HG03439 (cell line): ENCODE data around the gene FAM199X.

Source experiments
- ATAC-seq: cut with Tn5 transposase; IDR thresholded peaks from one replicate; pipeline ENCODE4 v1.9.1; 2021; ENCODE audit warnings: mild to moderate bottlenecking, moderate library complexity; ENCODE audit not compliant: unreplicated experiment

The FAM199X gene

DNA sequence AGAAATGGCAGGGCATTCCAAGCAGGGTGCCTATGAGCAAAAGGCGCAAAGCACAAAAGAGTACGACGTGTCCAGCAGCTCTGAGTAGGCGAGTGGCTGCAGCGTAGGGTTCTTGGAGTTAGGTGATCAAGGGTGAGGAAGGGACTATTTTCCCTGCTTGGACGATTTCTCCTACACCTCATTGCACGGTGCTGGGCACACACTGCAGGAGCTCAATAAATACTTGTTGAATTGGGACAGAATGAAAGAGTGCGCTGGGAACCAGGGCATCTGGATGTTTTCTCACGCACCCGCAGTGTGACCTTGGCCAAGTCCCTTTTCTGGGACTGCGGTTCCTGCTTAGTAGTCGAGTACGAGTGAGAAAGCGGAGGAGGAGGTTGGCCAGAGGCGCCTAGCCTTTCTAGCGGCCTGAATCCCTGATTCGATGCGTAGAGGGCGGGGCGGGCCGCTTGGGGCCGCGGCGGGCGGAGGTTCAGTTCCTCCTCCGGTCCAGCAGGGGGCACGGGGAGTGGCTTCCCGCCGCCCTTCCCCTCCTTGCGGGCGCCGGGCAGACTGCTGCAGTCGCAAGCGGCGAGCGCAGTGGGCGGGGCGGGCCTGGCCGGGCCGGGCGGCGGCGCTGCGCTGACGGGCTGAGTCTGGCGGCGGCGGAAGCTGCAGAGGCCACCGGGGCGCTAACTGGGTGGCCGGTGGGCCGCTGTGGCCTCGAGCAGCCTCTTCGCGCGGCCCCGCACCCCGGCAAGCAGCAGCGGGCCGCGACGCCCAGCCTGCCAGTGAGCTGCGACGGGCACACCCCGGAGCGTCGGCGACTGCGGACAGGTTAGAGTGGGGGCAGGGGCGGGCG, at the start of gene FAM199X:
Gene FAM199X, plus strand, starts transcription at position 560 of the 841 bp plus-strand sequence. CDS start 333 bp downstream, outside the sequence.
- peak; percentile 96 for ATAC-seq

DNA sequence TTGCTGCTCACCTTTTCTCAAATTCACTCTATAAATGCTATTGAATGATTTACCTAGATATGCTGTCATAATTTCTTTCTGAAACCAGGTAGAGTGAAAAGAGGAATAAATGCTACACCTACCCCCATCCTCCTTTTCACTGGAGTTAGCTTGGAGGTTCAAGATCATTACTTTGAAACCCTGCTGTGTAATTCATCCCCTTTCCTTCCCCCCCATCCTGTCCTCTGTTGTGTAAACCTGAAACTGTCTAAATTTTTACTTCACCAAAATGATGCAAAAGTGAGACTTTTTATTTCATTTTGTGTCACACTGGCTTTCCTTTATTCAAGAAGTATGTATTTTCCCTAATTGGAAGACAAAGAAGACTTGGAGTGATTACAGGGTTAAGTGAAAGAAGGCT, 48.5 kb upstream of the FAM199X start:
- ATAC-seq: no peak

DNA sequence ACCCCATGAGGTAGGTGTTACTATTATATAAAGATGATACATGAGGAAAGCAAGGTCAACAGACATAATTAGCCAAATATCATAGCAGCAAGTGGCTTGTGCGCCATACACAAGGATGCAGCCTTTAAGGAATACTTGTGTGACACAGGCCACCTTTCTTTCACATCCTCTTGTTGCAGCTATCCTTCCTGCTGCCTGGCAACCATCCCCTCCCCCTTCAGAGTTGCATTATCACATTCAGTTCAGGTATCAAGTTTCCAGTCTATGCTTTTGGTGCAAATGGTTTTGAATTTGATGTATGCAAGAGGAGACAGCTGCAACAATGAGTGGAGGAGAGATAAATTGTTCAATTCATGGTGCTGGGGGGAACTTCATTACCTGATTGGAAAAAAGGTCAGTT, 47.5 kb upstream of the FAM199X start:
- no peak for ATAC-seq

DNA sequence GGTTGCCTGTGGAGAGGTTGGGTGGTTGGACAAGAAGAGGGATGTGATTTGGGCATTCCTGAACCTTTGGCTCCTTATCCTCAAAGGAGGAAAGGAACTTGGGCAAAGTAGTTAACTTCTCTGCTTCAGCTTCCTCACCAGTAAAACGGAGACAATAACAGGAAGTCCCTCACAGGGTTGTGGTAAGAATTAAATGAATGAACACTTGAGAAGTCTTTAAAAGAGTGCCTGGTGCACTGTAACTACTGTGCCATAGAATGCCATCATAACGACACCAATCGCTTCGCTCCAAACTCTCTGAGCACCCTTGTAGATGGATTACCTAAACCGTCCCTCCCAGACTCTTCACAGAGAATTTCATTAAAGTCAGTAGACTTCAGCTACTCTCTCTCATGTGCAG, 43.4 kb upstream of the FAM199X start:
- ATAC-seq: no peak

DNA sequence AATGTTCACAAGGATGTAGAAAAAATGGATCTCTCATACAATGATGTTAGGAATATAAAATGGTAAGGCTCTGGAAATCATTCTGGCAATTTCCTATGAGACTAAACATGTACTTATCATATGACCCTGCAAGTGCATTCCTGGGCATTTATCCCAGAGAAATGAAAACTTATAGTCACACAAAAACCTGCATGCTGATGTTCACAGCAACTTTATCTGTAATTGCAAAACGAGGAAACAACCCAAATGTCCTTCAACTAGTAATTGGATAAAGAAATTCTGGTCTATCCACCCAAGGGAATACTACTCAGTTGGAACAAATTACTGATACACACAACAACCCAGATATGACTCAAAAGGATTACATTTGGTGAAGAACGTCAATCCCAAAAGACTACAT, 39.4 kb upstream of the FAM199X start:
- ATAC-seq: no peak

DNA sequence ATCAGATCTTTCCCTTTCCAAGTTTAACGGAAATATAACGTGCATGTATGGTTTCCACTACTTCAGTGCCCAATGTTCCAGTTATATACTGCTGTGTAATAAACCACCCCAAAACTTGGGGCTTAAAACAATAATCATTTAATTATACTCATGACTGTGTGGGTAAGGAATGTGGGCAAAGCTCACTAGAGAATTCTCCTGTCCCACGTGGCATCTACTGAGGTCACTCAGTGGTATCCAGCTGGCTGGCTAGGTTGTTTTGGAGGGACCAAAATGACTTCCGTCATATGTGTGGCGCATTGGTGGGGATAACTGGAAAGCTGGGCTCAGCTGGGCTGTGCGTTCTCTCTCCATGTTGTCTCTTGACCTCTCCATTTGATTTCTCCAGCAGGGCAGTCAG, 35.4 kb upstream of the FAM199X start:
- no peak for ATAC-seq

DNA sequence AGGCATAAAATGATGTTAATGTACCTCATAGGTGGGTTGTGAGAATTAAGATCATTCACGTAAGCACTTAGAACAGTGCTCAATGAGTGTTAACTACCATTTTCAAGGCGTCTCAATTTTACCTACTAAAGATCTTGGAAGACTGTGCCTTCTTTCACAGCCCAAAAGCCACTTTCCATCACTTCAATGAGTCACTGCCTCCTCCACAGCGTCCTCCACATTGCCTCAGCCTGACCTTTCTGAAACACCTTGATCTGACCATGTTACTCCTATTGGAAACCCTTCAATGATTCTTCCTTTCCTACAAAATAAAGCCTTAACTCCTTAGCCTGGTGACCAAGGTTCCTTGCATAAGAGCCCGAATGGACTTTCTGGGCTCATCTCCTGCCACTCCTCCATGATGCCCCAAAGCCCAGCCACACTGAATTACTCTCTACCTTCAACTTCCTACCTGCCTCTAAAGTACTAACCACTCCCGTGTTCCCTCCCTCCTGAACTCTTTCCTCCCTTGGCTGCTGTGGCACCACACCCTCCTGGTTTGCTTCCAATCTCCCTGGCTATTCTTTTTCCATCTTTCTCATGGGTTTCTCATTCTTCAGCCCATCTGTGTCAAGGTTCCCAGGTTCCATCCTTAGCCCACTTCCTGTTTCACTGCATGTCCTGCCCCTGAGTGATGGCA, 31.5 kb upstream of the FAM199X start:
- no peak for ATAC-seq

DNA sequence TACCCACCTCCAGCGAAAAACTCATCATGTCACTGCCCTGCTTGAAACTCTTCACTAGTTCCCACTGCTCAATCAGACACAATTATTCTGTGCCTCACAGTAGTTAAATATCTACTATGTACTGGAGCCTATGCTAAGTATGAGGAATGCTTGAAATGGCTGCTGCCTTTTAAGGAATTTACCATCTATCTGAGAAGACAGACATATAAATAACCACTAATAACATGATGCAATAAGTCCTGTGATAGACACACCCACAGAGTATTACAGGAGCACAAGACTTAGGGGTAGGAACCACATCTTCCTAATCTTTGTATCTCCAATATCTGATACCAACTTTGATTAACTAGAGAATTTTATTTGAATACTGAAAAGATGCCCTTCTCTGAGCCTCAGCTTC, 30.6 kb upstream of the FAM199X start:
- ATAC-seq: no peak

DNA sequence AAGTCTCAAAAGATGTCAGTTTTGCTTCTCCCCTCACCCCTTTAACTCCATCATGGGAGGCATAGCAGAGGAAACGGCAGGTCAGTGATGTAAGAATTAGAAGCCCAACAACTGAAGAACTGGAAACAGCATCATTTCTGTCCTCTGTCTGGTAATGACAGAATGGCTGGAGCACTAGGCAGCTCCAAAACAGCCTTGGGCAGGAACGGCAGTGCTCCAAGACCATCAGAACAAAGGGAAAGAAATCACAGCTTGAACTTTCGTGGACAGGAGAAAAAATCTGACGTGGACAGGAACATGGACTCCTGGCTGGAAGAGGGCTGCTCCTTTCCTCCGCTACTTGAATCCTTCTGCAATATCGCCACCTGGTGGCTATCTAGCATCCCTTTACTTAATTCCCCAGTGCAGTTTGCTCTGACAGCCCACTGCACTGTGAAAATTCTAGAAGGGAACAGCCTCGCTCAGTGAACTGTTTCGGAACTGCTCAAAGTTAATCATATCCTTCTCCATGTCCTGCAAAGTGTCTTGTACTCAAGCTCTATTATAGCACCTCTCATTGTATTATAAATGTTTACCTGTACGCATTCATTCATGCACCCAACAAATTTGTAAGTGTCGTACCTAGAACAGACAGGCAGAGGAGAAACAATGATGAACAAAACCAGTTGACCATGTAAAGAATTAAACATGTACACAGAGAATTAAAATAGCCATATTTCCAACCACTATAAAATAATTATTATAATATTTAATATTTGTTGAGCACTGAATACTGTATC, 29.8 kb upstream of the FAM199X start:
- peak; percentile 70 for ATAC-seq

DNA sequence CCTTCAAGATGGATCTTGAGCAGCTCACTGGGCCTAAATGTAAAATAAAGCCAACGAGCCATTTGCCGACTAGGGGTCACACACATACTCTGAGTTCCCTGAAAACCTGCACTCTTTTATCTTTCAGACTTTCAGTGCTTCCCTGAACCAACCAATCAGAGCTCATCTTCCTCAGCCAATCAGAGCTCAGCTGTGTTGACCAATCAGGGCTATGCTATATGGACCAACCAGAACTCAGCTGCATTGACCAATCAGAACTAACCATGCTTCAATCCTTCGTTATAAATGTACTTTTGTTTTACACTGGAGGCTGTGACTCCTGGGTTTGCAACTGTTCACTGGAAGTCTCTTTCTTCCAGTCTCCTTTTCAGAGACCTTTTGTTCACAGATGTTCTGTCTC, 28.8 kb upstream of the FAM199X start:
- no peak for ATAC-seq

DNA sequence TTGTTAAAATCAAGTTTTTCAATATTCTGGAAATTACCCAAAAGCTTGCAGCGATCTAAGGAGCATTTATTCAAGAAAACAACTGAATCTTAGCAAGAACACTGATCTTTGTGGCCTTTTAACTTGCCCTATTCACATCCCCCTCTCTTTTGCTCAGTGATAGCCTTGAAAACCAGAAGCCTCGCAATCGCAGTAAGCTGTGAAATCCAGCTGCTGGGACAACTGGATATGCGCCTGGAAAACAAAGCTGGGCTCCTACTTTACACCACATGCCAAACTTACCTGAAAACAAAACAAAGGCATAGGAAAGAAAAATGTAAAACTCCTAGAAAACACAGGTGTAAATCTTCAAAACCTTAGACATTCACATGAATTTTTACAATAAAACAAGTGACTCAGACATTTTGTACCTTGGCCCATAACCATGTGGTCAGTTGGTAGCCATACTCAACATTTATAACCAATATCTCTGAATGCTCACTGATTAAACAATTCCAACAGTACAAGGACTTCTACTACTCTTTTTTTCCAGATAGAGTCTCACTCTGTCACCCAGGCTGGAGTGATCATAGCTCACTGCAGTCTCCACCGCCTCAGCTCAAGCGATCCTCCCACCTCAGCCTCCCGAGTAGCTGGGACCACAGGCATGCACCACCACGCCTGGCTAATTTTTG, 25.0 kb upstream of the FAM199X start:
- no peak for ATAC-seq

DNA sequence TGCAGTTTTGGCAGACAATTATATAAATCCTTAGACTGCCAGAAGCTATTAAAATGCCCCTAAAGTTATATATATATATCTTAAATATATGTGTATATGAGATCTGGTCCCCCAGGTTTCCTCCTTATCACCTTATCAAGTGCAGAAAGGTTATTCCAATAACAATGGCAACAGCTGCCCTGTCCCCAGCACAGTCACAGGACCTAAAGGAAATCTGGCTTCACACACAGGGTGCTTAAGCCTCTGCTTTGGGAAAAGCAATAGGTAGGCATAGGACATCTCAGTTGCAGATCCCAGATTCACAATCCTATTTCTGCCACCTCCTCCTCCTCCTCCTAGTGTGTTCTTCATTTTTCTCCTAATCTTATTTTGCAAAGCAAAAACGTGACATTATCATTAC, 15.2 kb upstream of the FAM199X start:
- no peak for ATAC-seq

DNA sequence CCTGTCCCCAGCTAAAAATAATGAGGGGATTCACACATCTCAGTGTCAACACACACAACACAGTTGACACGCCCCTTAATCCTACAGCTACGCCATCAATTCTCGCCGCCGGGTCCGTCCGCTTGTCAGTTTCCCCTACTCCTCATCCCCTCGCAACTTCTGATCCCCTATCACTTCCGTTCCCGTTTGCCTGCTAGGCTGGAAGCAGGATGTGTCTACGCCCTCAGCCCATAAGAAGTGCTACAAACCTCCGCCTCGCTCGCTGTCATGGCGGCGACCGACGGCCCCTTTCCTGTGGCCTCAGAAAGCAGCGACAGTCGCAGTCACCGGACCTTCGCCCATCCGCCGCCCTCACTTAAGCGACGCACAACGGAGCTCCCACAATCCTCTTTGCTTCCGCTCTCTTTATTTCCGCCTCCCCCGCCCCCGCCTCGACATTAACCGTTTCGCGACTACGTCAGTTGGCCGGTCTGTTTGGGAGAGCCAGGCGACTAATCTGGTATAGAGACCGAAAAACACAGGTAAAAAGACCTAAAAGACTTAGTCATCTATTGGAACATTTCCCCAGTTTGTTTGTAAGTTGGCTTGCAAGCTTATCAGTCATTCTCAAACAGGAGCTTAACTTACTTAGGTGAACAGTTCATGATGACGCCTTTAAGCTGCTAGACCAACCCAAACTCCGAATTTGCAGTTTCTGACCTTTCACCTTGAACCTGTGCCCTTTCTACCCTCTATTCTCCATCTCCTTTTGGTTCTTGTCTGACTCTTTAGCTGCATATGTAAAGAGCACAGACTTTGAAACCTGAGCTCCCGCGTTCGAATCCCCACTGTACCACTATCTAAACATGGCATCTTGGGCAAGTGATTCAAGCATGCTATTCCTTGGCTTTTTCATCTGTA, 9.4 kb upstream of the FAM199X start, which contains the start of gene SLC25A53:
Gene SLC25A53, minus strand, starts transcription at position 380 of the 900 bp plus-strand sequence. CDS start 51,752 bp downstream, outside the sequence.
- peak; percentile 88 for ATAC-seq

DNA sequence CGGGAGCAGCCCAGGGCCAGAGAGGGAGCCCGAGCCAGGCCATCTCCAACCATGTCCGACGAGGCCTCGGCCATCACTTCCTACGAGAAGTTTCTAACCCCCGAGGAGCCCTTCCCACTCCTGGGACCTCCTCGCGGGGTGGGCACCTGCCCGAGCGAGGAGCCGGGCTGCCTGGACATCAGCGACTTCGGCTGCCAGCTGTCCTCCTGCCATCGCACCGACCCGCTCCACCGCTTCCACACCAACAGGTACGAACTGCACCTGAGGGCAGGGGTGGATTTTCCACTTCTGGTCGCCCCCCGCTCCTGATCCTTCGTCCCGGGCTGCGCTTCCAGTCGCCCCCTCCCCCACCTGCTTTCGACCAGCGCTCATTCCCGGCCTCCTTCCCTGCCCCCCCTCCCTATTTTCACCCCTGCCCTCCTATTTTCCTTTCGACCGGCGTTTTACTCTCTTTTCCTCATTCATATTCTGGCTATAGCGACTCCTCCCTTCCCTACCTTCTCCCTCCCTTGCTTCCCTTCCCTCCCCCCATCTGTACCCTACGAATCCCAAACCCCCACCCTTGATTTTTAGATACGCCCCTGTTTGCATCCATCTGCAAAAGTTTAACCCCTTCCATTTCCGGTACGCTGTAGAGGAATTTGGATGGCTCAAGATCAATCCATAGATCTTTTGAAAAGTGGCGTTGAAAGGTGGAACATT, 633 bp downstream of the FAM199X start:
- no peak for ATAC-seq

DNA sequence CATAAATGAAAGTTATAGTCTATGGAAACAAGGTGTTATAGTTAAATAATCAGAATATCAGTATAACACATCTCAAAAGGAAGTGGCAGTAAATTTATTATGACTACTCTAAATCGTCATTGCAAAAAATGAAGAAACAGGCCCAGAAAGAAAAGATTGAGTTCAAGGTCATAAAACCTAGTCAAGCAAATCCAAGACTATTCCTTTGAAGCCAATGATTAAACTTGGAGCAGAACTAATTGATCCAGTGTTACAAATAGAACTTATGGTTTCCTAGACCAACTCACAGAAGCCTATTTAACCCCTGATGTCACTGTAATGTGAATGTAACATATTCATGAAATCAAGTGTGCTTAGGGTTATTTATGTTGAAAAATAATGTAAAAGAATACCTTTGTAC, 1.9 kb downstream of the FAM199X start:
- no peak for ATAC-seq

DNA sequence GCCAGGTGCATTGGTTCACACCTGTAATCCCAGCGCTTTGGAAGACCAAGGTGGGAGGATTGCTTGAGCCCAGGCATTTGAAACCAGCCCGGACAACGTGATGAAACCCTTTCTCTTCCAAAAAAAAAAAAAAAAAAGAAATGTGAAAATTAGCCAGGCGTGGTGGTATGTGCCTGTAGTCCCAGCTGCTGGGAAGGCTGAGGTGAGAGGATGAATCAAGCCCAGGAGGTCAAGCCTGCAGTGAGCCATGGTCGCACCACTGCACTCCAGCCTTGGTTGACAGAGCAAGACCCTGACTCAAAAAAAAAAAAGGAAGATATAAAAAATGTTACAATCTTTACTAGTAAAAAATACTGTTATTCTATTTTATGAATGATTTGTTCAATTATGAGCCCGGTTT, 5.9 kb downstream of the FAM199X start:
- ATAC-seq: no peak

DNA sequence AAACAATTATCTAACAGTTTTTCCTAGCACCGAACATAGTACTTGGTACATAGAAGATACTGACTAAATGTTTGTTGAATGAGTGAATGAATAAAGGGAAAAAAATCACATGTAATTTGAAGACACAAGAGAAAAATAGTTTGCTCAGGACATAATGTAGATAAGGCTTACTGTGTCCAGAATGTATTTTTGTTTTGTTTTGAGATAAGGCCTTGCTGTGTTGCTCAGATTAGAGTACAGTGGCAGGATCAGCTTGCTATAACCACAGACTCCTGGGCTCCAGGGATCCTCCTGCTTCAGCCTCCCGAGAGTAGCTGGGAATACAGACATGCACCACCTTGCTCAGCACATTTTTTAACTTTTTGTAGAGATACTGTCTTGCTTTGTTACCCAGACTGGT, 6.5 kb downstream of the FAM199X start:
- no peak for ATAC-seq

DNA sequence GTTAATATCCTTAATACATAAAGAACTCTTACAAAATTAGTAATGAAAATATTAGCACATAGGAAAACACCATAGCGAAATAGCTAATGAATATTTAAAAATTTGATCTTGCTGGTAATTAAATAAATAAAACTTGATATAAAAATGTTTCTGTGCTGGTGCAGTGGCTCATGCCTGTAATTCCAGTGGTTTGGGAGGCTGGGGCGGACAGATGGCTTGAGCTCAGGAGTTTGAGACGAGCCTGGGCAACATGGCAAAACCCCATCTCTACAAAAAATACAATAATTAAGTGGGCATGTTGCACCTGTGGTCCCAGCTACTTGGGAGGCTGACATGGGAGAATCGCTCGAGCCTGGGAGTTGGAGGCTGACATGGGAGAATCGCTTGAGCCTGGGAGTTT, 7.6 kb downstream of the FAM199X start:
- no peak for ATAC-seq

DNA sequence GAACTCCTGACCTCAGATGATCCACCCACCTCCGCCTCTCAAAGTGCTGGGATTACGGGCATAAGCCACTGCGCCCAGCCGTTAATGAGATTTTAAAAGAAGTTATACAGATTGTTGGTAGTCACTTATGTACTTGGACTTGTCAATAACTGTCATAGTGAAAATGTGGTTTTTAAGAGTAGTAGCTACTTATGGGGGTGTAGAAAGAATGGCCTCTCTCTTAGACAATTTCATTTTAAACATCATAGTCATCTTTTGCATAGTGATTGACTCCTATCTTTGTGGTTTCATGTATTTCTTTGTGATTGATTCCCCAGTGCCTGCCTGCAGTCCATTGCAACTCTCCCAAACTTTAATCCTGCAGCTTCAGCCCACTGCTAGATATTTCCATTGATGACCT, 17.4 kb downstream of the FAM199X start:
- ATAC-seq: no peak
